Activated naive CD4-positive, alpha-beta T cell treated with anti-CD3 and anti-CD28 coated beads, Interleukin-2, amount 10 ng/mL, durations not matched to agents 7 days and 5 days (primary cell): Measurements from ENCODE around the gene FAM9C.
A peak's percentile ranks its signal among the peaks of the same experiment; 100 is the strongest.
"Not testable (repeated sequence)": the region's sequence is repeated elsewhere in the genome, so short reads cannot be mapped to it uniquely, and the experiment has no call there.

Experiments
- CTCF ChIA-PET: fragments of 350-600 bp; sonication (Branson Sonifier 250); formaldehyde crosslinking; loops from one replicate; lab custom pipeline; 2021; ENCODE audit warnings: antibody characterized with exemption; lab: Charles Lee
- DNase-seq: peaks from one replicate; pipeline ENCODE4 v3.0.0-alpha.2; 2020
- H3K27ac Mint-ChIP-seq: one replicate; pipeline ENCODE4 v1.8.0; 2021; ENCODE audit warnings: mild to moderate bottlenecking, moderate library complexity, mixed read lengths
- H3K27me3 Mint-ChIP-seq: one replicate; pipeline ENCODE4 v1.8.0; 2021; ENCODE audit warnings: mild to moderate bottlenecking, mixed read lengths
- H3K36me3 Mint-ChIP-seq: one replicate; pipeline ENCODE4 v1.8.0; 2021; ENCODE audit warnings: mixed read lengths
- H3K4me1 Mint-ChIP-seq: one replicate; pipeline ENCODE4 v1.8.0; 2021; ENCODE audit warnings: mixed read lengths
- H3K4me3 Mint-ChIP-seq: one replicate; pipeline ENCODE4 v1.8.0; 2021; ENCODE audit warnings: mild to moderate bottlenecking, moderate library complexity, mixed read lengths
- H3K9me3 Mint-ChIP-seq: one replicate; pipeline ENCODE4 v1.8.0; 2021; ENCODE audit warnings: mixed read lengths

FAM9C gene

DNA sequence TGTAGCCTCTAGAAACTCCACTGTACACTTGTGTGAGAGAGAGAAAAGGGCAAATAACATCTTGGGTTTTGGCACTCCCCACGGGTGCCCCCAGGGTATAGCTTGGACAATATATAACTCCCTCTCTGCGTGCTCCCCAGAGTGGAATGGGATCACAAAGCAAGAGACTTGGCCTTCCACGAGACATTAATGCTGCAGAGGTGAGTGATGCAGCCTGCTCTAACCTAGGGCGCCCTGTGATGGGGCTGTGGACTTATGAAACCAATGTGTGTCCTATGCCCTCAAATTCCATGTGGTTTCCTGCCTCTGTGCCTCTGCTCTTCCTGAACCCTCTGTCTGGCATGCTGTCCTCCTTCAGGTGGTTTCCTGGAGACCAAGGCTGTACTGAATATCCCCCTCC lies 22.0 kb upstream of the FAM9C start:
- Mint-ChIP-seq H3K4me3 (no peak overlapping the region), H3K36me3 (peaks cover 25% of the 10 kb centered on the region), H3K27me3 (no peaks in the 10 kb centered on the region), H3K27ac (peak overlapping the region; percentile 16), H3K4me1 (peaks cover 27% of the 10 kb centered on the region), H3K9me3 (peaks cover 26% of the 10 kb centered on the region)
- CTCF ChIA-PET, result no interaction called here
- no peak for DNase-seq

DNA sequence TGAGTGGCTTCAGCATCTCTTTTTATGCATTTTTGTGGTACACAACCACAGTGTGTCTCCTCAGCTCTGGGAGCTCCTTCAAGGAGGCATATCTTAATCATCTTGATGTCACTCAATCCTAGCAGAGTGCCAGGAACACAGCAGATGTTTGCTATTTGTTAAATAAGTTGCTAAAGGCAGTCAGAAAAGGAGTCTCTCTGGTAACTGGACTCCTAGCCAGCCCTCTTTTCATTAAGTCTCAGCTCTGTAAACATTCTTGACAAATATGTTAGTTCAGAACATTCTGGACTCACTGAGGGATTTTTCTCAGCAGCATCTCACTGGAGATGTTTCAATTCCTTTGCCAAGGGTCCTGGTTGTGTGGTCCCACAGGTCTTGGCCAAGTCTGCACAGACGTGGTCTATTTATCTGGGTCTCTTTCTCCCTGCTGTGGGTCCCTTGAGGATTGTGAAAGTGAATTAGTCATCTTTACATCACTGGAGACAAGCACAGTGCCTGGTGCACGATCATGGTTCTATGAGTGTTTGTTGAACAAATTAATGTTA lies 20.3 kb upstream of the FAM9C start:
- H3K4me1 Mint-ChIP-seq, result peaks cover 32% of the 10 kb centered on the region
- peaks cover 27% of the 10 kb centered on the region for H3K36me3 Mint-ChIP-seq
- peaks cover 27% of the 10 kb centered on the region for H3K9me3 Mint-ChIP-seq
- no peak overlapping the region for H3K27ac Mint-ChIP-seq
- CTCF ChIA-PET, result no interaction called here
- no peaks in the 10 kb centered on the region for H3K27me3 Mint-ChIP-seq
- no peak for DNase-seq
- no peak overlapping the region for H3K4me3 Mint-ChIP-seq

DNA sequence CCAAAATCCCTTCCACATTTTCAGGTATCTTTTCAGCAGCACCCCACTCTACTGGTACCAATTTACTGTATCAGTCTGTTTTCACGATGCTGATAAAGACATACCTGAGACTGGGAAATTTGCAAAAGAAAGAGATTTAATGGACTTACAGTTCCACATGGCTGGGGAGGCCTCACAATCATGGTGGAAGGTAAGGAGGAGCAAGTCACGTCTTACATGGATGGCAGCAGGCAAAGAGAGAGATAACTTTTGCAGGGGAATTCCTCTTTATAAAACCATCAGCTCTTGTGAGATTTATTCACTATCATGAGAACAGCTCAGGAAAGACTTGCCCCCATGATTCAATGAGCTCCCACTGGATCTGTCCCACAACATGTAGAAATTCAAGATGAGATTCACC lies 18.7 kb upstream of the FAM9C start:
- DNase-seq, H3K27ac Mint-ChIP-seq, H3K27me3 Mint-ChIP-seq, H3K4me3 Mint-ChIP-seq, CTCF ChIA-PET: not testable (repeated sequence)
- peaks cover 29% of the 10 kb centered on the region for H3K4me1 Mint-ChIP-seq
- H3K36me3 Mint-ChIP-seq, result peaks cover 20% of the 10 kb centered on the region
- H3K9me3 Mint-ChIP-seq, result peaks cover 18% of the 10 kb centered on the region

GRCh38 chrX:13062331-13062730 lies 17.9 kb upstream of the FAM9C start:
- Mint-ChIP-seq H3K4me1 (peaks cover 29% of the 10 kb centered on the region), H3K9me3 (peaks cover 23% of the 10 kb centered on the region), H3K36me3 (peaks cover 25% of the 10 kb centered on the region)
- H3K27ac Mint-ChIP-seq, CTCF ChIA-PET, H3K27me3 Mint-ChIP-seq, DNase-seq, H3K4me3 Mint-ChIP-seq: not testable (repeated sequence)

DNA sequence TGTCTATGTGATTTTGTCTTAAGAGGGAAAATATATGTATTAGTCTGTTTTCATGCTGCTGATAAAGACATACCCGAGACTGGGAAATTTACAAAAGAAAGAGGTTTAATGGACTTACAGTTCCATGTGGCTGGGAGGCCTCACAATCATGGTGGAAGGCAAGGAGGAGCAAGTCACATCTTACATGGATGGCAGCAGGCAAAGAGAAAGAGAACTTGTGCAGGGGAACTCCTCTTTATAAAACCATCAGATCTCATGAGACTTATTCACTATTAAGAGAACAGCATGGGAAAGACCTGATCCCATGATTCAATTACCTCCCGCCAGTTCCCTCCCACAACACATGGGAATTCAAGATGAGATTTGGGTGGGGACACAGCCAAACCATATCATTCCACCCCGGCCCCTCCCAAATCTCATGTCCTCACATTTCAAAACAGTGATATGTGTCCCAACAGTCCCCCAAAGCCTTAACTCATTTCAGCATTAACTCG lies 16.8 kb upstream of the FAM9C start:
- H3K27ac Mint-ChIP-seq, CTCF ChIA-PET, H3K27me3 Mint-ChIP-seq, DNase-seq, H3K4me3 Mint-ChIP-seq: not testable (repeated sequence)
- H3K36me3 Mint-ChIP-seq, result peaks cover 20% of the 10 kb centered on the region
- peaks cover 20% of the 10 kb centered on the region for H3K4me1 Mint-ChIP-seq
- peaks cover 16% of the 10 kb centered on the region for H3K9me3 Mint-ChIP-seq

DNA sequence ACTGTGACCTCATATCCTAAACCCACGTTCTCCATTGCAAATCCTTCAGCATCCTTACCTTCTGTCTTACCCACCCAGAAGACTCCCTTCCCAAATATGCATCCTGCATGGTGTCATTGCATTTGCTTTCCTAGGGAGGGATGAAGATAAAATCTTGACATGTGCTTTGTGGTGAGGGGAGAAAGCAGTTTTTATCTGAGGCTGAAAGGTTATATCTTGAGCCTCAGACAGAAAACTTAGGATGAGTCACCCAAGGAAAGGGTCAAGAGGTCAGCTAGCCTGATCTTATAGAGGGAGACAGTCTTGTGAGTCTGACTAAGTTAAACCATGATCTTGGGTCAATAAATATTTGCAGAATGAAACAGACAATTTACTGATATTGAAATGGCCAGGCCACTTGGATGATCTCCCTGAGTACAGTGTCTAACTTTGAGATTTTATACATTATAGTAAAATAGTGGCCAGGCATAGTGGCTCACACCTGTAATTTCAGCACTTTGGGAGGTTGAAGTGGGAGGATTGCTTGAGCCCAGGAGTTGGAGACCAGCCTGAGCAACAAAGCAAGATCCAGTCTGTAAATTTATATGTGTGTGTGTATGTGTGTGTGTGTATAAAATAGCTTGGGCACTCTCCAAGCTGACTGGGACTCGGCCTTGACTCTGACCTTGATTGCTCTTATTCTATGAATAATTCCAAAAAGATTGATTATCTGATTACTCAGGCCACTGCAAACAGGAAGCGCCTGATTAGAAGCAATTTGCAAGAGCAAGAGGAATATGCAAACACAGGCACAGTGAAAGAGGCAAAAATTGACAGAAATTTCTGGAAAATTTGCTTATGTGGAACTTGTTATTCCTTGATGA lies 15.4 kb upstream of the FAM9C start:
- Mint-ChIP-seq H3K27ac (no peak overlapping the region), H3K9me3 (peaks cover 16% of the 10 kb centered on the region), H3K4me3 (no peak overlapping the region), H3K4me1 (peaks cover 30% of the 10 kb centered on the region), H3K36me3 (peaks cover 25% of the 10 kb centered on the region), H3K27me3 (no peaks in the 10 kb centered on the region)
- CTCF ChIA-PET, result no interaction called here
- no peak for DNase-seq

GRCh38 chrX:13055486-13055885 lies 11.1 kb upstream of the FAM9C start:
- Mint-ChIP-seq H3K36me3 (peaks cover 29% of the 10 kb centered on the region), H3K4me1 (peaks cover 57% of the 10 kb centered on the region), H3K27ac (no peak overlapping the region), H3K4me3 (no peak overlapping the region), H3K9me3 (peaks cover 5% of the 10 kb centered on the region), H3K27me3 (no peaks in the 10 kb centered on the region)
- CTCF ChIA-PET, result no interaction called here
- DNase-seq, result no peak

DNA sequence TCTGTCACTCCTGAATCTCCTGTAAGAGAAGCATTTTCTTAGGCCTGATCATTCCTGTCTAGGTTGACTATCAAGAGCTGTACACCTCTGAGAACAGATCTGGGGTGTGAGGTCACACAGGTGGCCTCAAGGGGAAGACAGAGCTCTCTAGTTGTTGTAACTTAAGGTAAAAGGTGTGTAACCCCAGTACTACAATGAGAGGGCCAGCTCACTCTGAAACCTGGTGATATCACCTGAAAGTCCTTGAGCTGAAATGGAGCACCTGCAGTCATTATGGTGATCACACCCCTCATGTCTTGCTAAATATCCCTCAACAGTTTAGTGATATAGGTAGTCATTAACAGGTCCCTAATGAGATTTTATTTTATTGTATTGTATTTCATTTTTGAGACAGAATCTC lies 8.8 kb upstream of the FAM9C start:
- H3K4me3 Mint-ChIP-seq, result no peak overlapping the region
- DNase-seq, result no peak
- CTCF ChIA-PET, result no interaction called here
- peaks cover 7% of the 10 kb centered on the region for H3K9me3 Mint-ChIP-seq
- H3K27me3 Mint-ChIP-seq, result no peaks in the 10 kb centered on the region
- peak overlapping the region; percentile 68 for H3K27ac Mint-ChIP-seq
- H3K4me1 Mint-ChIP-seq, result peaks cover 58% of the 10 kb centered on the region
- H3K36me3 Mint-ChIP-seq, result peaks cover 36% of the 10 kb centered on the region

- peaks cover 2% of the 10 kb centered on the region for H3K9me3 Mint-ChIP-seq
- DNase-seq, result peak; percentile 46
- peak overlapping the region; percentile 15 for H3K4me3 Mint-ChIP-seq
- peak overlapping the region; percentile 98 for H3K27ac Mint-ChIP-seq
- CTCF ChIA-PET, result interaction anchor here (0.9 to 1.1 kb wide), 3 partner anchors 34 to 105 kb away, joined by 3 to 5 read pairs (median 3); no protein-coding TSS in a partner anchor
- H3K4me1 Mint-ChIP-seq, result peaks cover 73% of the 10 kb centered on the region
- peaks cover 30% of the 10 kb centered on the region for H3K36me3 Mint-ChIP-seq
- H3K27me3 Mint-ChIP-seq, result no peaks in the 10 kb centered on the region
Measured at GRCh38 chrX:13051529-13052172, 7.2 kb upstream of the FAM9C start.

- H3K36me3 Mint-ChIP-seq, result peaks cover 28% of the 10 kb centered on the region
- H3K4me3 Mint-ChIP-seq, result peak overlapping the region; percentile 15
- DNase-seq, result no peak
- H3K4me1 Mint-ChIP-seq, result peaks cover 76% of the 10 kb centered on the region
- peaks cover 2% of the 10 kb centered on the region for H3K9me3 Mint-ChIP-seq
- CTCF ChIA-PET, result interaction anchor here (0.9 to 1.1 kb wide), 2 partner anchors 41 to 104 kb away, joined by 3 to 5 read pairs; no protein-coding TSS in a partner anchor
- no peaks in the 10 kb centered on the region for H3K27me3 Mint-ChIP-seq
- H3K27ac Mint-ChIP-seq, result peak overlapping the region; percentile 98
Measured at GRCh38 chrX:13051167-13051528, 6.7 kb upstream of the FAM9C start.

- no peak for DNase-seq
- Mint-ChIP-seq H3K9me3 (peaks cover 2% of the 10 kb centered on the region), H3K27ac (peak overlapping the region; percentile 98), H3K27me3 (no peaks in the 10 kb centered on the region), H3K36me3 (peaks cover 25% of the 10 kb centered on the region), H3K4me1 (peaks cover 72% of the 10 kb centered on the region), H3K4me3 (no peak overlapping the region)
- CTCF ChIA-PET, result no interaction called here
Measured at GRCh38 chrX:13050151-13050550, 5.7 kb upstream of the FAM9C start.

GRCh38 chrX:13048280-13048679 lies 3.9 kb upstream of the FAM9C start:
- H3K4me1 Mint-ChIP-seq, result peaks cover 60% of the 10 kb centered on the region
- no peaks in the 10 kb centered on the region for H3K27me3 Mint-ChIP-seq
- H3K9me3 Mint-ChIP-seq, result peaks cover 2% of the 10 kb centered on the region
- no peak overlapping the region for H3K4me3 Mint-ChIP-seq
- DNase-seq, result no peak
- peaks cover 20% of the 10 kb centered on the region for H3K36me3 Mint-ChIP-seq
- CTCF ChIA-PET, result no interaction called here
- peak overlapping the region; percentile 35 for H3K27ac Mint-ChIP-seq

DNA sequence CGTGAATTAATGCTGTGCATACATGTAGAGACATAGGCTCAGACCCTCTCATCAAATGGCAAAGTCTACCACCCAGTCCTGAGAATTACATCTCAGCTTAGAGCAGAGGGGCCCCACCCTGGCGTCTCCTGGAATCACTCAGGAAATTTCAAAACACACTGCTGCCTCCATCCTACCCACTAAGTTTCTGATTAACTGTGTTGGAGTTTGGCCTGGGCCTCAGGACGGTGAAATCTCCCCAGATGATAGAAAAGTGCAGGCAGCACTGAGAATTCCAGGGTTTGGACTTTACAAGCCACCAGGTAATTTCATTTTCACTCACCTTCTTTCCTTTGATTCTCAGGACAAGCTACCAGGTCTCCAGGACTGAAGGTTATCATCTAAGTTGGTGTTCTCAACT lies 3.3 kb upstream of the FAM9C start:
- H3K27me3 Mint-ChIP-seq, result no peaks in the 10 kb centered on the region
- CTCF ChIA-PET, result no interaction called here
- DNase-seq, result no peak
- H3K4me3 Mint-ChIP-seq, result no peak overlapping the region
- peak overlapping the region; percentile 35 for H3K27ac Mint-ChIP-seq
- peaks cover 2% of the 10 kb centered on the region for H3K9me3 Mint-ChIP-seq
- H3K4me1 Mint-ChIP-seq, result peaks cover 60% of the 10 kb centered on the region
- H3K36me3 Mint-ChIP-seq, result peaks cover 16% of the 10 kb centered on the region

DNA sequence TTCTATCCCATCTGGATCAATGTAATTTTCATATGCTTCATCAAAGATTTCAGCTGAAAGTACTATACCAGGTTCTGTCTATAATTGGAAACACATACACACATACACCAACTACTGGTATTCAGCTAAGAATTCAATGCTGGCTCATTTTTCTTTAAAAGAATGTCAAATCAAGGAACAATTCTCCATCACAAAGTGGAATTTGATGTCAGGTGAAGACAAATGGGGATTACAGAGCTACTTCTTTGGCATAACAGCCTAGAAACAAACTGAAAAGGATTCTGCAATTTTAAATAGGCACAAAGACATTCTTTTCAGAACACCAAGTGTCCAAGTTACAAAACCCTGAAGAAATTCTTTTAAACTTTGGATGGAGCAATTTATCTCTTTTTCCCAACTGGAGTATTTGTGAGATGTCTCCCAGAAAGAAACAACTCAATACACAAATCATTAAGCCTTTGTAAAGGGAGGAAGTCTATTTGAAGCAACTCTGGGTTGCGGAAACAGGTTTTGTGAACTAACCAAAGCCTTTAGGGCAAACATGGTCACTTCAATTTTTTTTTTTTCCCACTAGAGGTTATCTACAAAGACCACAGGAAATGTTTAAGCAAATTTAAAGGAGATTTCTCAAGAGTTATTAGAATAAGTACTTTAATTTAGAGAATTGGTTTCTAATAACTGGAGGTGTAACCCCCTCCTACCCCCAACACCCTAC lies 1.9 kb upstream of the FAM9C start:
- DNase-seq, result no peak
- CTCF ChIA-PET, result no interaction called here
- no peaks in the 10 kb centered on the region for H3K27me3 Mint-ChIP-seq
- H3K4me1 Mint-ChIP-seq, result peaks cover 55% of the 10 kb centered on the region
- no peak overlapping the region for H3K4me3 Mint-ChIP-seq
- H3K36me3 Mint-ChIP-seq, result peaks cover 8% of the 10 kb centered on the region
- peak overlapping the region; percentile 42 for H3K27ac Mint-ChIP-seq
- peaks cover 2% of the 10 kb centered on the region for H3K9me3 Mint-ChIP-seq
